SK-N-SH (cell line): Measurements from ENCODE around the gene BMP2K.

ENCODE experiments used
- GABPA ChIP-seq: IDR thresholded peaks from 2 replicates; pipeline ENCODE4 v1.4.0; 2012; ENCODE audit warnings: low read depth, mild to moderate bottlenecking
- MAX ChIP-seq: IDR thresholded peaks from 2 replicates; pipeline ENCODE4 v1.4.0; 2012; ENCODE audit warnings: low read depth
- NFIC ChIP-seq: IDR thresholded peaks from 2 replicates; pipeline ENCODE4 v1.4.0; 2012; ENCODE audit warnings: borderline replicate concordance
- POLR2AphosphoS5 ChIP-seq: IDR thresholded peaks from 2 replicates; pipeline ENCODE4 v1.6.1; 2012; ENCODE audit warnings: low read depth, low read length
- RAD21 ChIP-seq: IDR thresholded peaks from 2 replicates; pipeline ENCODE4 v1.6.1; 2012; ENCODE audit warnings: mild to moderate bottlenecking, low read length

- TF ChIP-seq MAX (no peak), GABPA (no peak), POLR2AphosphoS5 (no peak), RAD21 (no peak), NFIC (no peak)
These were observed 27.8 kb downstream of the BMP2K start for GRCh38 chr4:78803983-78804382.
